ENCODE measurements around the gene MIOX.
"Not testable (repeated sequence)": the region's sequence is repeated elsewhere in the genome, so short reads cannot be mapped to it uniquely, and the experiment has no call there.

MIOX gene

DNA sequence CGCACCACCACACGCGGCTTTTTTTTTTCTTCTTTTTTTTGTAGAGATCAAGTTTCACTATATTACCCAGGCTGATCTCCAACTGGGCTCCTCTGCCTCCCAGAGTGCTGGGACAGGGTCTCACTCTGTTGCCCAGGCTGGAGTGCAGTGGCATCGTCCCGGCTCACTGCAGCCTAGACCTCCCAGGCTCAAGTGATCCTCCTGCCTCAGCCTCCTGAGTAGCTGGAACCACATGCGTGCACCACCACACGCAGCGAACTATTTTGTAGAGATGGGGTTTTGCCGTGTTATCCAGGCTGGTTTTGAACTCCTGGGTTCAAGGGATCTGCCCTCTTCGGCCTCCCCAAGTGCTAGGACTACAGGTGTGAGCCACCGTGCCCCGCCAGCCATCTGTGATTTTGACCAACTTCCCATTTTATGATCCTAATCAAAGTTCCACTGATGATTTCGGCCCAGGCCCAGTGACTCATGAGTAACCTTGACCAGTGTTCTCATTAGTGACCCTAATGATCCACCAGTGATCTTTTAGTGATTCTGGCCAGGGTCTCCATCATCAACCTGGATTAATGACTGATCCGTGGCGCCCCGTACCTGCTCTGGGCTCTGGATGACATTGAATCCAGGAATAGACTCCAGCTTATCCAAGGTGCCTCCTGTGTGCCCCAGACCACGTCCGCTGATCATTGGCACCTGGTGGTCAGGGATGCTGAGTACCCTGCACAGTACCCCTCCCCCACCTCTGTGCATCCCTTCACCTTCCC, 41.4 kb downstream of the MIOX start:
- DNase-seq (ENCODE audit: extremely low read depth in 1 of 2, low read depth in 1 of 2): no peak

DNA sequence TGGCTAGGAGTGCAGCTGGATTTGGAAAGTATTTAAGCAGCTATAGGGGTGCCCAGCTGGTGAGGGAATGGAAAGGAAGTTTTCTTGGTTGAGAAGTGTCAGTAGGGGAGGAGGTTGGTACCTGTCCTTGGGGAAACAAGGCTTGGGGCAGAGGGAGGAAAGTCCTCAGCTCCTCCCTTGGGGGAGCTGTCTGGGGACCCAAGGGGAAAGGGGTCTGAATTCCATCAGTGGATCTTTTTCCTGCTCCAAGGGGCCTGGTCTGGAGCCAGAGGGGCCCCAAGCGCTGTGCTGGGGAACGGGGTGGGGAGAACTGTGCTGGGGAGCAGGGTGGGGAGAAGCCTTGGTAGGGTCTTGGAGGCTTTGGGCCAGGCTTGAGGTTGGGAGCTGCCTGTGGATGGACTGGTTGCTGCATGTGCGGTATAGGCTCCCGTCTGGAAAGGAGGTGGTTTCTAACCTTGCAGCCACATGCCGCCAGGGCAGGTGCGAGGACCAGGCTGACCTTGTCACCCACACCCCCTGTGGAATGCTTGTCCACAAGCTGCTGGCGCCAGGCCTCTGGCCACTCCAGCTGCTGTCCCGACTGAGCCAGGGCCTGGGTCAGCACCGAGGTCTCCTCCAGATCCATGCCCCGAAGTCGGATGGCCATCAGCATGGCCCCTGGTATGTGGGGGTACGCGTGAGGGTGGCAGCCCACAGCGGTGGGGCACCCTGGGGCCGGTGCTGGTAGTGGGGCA, 42.2 kb downstream of the MIOX start:
- DNase-seq (ENCODE audit: extremely low read depth in 1 of 2, low read depth in 1 of 2): no peak

DNA sequence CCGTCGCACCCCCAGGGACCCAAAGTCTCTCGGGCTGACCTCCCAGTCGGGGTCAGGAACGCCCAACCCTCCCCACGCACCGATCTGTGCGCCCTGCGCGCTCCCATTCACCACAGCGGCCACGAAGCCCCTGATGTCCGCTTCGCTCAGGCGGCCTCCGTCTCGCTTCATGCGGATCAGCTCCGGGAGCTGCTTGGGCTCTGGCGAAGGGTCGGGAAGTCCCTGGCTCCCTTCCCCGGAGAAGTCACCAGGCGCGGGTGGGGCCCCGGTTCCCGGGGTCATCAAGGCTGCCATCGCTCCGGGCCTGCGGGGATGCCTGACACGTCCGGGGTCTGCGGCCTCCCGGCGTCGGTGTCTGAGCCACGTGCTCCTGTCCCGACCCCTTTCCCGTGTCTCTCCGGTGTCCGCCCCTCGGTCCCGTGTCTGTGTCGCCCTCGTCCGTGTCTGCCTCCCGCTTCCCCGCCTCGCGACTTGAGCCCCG, 42.8 kb downstream of the MIOX start:
- DNase-seq (ENCODE audit: extremely low read depth in 1 of 2, low read depth in 1 of 2): no peak

DNA sequence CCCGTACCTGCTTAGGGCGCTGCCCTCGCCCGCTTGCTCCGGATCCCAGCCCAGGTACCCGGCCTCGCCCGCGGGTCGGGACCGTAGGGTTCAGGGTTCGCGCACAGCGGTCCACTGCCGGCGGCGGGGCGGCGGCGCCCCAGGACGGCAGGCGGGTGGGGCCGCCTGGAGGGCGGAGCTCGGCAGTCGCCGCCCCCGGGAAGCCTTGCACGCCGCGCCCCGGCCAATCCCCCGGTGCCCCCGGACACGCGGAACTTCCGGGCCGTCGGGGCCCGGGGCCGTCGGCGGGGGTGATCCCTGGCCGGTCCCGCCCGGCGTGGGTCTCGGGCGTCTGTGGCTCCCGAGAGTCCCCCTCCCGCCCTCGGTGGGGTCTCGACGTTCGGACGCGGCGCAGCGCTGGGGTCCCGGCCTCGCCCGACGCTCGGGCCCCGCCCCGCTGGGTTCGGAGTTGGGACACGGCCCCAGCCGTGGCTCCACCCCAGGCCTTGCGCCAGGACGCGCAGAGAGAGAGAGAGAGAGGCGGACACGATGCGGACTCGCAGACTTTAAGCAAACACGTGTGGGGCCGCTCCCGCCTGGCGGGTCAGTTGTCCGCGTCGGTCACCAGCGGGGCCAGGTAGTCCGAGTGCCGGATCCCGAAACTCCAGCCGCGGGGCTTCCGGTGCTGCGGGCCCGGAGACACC, 43.4 kb downstream of the MIOX start, which contains the start of gene TYMP:
TYMP (minus strand) TSS at position 116 of the 683 bp plus-strand sequence. CDS start 303 bp downstream, outside the sequence.
- no peak for DNase-seq (ENCODE audit: extremely low read depth in 1 of 2, low read depth in 1 of 2)

DNA sequence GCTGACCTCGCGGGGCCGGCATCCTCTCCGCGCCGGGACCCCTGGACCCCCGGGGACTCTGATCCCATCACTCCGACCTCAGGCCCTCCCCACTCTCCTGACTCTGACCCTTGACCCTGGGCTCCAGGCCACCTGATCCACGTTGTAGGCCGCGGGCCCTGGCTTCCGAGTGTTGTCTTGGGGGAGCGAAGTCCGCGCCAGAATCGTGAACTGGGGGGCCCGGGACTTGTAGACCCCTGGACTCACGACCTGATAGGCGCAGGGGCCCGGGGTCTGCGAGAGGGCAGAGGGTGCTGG, 43.9 kb downstream of the MIOX start:
- DNase-seq (ENCODE audit: extremely low read depth in 1 of 2, low read depth in 1 of 2): no peak

DNA sequence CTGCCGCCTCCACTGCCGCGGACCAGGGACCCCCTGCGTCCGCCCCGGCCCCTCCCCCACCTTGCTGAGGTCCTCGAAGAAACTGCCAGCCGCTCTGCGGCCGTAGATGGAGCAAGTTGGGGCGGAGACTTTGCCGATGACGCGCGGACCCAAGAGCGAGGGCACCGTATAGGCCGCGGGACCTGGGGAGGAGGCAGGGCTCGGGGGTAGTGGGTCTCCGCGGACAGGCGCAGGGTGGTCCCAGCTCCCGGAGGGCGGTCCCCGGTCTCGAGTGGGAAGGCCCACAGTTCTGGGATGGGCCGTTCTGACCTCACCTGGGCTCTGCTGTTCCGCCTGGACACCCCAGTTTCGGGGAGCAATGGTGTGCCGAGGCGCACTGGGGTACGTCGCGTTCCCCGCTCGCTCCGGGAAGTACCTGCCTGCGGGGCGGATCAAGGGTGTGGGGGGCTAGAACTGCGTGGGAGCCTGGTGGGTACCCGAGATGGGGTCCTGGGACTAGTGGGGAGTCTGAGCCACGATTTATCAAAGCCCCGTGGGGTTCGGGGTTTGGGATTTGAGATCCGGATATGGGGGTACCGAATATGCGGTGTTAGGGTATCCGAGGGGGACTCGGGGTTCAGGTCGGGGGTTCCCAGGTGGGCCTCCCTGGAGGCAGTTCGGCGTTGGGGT, 44.4 kb downstream of the MIOX start:
- DNase-seq (ENCODE audit: extremely low read depth in 1 of 2, low read depth in 1 of 2): peak; percentile 74 to 87

DNA sequence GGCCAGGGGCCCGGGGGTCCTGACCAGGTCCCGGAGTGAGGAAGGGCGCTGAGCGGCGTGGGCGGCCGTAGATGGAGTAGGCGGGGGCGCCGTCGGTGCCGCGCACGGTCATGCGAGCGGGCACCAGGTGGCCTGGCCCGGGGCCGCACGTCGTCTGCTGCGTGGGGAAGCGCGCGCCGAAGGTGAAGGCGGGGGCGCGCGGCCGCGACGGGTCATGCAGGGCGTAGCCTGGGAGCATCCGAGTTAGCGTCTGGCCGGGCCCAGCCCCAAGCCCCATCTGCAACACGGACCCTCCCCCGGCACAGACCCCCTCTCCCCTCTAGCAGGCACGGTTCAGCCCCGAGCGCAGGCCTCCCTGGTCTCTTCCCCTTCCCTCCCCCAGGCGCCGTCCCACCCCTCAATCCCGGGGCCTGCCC, 44.9 kb downstream of the MIOX start:
- DNase-seq (ENCODE audit: extremely low read depth in 1 of 2, low read depth in 1 of 2): no peak

DNA sequence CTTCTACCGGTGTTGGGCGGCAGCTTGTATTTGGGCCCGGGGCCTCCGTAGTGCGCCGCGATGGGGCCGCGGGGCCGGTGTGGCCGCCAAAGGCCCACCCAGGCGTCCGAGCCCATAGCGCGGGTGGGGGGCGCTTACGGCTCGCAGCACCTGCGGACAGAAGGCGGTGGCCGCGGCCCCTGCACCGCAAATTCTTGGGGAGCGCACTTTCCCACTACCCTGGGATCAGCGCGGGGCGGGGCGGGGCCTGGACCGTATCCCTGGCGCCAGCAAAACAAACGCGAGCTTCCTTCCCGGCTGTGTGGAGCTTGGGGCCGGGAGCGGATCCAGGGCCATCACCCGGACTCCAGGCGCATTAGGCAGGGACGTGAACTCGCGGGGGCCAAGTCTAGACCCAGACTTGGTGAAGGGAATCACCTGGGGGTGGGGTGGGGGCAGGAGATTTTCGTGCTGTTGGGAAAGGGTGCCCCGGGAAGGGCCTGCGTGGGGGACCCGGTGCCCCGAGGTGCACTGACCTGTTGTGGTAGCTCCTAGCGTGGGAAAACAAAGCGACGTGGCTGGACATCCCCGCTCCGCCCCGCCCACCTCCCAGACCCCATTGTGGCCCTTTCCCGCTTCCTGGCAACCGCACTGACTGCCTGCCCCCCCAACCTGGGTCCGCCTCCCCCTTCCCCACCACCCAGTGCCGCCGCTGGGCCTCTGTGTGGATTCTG, 45.5 kb downstream of the MIOX start:
- no peak for DNase-seq (ENCODE audit: extremely low read depth in 1 of 2, low read depth in 1 of 2)

DNA sequence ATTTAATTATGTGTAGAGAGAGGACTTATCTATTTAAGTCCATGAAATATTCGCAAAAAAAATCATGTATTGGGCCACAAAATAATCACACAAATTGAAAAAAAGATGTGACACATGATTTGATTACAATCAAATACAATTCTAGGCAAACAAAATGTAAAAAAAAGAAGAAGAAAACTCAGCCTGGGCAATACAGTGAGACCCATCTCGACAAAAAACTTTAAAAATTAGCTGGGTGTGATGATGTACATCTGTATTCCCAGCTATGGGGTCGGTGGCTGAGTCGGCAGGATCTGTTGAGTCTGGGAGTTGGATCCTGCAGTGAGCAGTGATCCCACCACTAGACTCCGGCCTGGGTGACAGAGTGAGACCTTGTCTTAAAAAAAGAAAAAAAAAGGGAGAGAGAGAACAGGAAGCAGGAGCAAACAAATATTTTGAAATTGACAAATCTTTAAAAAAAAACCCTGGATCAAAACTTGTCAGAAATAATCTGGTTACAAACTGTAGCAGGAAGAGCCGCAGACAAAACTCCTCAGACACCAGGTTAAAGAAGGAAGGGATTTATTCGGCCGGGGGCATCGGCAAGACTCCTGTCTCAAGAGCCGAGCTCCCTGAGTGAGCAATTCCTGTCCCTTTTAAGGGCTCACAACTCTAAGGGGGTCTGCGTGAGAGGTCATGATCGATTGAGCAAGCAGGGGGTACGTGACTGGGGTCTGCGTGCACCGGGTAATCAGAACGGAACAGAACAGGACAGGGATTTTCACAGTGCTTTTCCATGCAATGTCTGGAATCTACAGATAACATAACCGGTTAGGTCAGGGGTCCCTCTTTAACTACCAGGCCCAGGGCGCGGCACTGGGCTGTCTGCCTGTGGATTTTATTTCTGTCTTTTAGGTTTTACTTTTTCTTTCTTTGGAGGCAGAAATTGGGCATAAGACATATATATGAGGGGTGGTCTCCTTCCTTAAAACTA, 46.5 kb downstream of the MIOX start:
- DNase-seq (ENCODE audit: extremely low read depth in 1 of 2, low read depth in 1 of 2): no peak

DNA sequence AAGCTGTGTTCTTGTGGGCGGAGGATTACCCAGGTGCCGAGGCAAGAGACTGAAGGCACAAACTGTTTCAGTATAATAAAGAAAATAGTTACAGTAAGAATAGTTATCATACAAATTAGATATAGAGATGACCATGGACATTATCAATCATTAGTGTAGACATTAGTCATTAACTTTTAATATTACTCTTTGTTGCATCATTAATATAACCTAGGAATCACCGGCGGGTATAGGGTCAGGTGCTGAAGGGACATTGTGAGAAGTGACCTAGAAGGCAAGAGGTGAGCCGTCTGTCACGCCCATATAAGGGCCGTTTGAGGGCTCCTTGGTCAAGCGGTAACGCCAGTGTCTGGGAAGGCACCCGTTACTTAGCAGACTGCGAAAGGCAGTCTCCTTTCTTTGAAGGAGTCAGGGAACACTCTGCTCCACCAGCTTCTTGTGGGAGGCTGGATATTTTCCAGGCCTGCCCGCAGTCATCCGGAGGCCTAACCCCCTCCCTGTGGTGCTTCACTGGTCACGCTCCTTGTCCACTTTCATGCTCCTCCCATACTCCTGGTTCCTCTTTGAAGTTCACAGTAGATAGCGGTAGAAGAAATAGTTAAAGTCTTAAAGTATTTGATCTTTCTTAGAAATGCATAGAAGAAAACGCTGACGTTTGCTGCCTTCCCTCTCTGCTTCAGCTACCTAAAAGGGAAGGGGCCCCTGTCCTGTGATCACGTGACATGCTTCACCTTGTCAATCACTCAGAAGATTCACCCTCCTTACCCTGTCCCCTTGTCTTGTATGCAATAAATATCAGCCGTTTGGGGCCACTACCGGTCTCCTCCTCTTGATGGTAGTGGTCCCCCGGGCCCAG, 47.4 kb downstream of the MIOX start:
- DNase-seq (ENCODE audit: extremely low read depth in 1 of 2, low read depth in 1 of 2): not testable (repeated sequence)

DNA sequence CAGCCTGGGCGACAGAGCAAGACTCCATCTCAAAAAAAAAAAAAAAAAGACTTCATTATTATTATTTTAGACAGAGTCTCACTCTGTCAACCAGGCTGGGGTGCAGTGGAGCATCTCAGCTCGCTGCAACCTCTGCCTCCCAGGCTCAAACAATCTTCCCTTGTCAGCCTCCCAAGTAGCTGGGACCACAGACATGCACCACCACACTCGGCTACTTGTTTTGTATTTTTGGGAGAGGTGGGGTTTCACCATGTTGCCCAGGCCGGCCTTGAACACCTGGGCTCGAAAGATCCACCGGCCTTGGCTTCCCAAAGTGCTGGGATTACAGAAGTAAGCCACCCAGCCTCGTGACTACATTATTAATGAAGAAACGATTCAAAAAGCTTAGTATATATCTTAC, 48.5 kb downstream of the MIOX start:
- DNase-seq (ENCODE audit: extremely low read depth in 1 of 2, low read depth in 1 of 2): no peak

DNA sequence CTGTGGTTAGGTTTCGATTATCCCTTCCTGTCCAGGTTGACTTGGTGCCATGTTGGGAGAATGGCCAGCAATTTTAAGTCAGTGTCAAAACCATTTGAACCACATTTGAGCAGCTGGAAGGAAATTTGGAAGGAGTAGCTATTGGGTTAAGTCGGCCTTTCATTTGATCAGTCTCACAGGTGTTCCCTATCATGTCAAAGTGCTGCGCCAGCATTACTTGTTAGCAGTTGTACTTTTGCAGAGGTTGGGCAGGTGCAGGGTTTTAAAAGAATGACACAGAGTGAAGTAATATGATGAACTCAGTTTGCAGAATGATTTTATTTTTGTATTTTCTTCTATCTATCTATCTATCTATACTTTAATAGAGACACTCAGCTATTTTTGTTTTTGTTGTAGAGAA, 49.6 kb downstream of the MIOX start:
- no peak for DNase-seq (ENCODE audit: extremely low read depth in 1 of 2, low read depth in 1 of 2)

DNA sequence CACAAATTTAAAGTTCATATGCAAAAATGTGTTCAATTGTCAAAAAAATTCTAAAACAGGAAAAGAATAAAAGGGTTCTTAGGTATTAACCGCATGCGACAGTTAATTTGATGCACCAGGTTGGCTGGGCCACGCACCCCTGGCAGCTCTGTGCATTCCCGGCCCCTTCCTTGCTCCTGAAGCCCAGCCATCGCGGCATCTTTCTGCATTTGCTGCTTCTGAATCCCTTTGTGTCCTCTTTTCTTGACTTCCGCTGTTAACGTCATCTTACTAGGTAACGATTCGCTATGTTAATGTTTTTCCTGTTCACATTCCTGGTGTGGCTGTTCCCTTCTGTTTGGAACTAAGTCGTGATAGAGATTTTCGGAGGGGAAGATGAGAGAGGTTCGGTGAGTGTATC, 51.1 kb downstream of the MIOX start:
- DNase-seq (ENCODE audit: extremely low read depth in 1 of 2, low read depth in 1 of 2): no peak

All from stimulated activated CD8-positive, alpha-beta memory T cell treated with anti-CD3 and anti-CD28 coated beads, Interleukin-7, amount 100 ng/mL, for 48 hours (primary cell).